Measurements from ENCODE around the gene NT5DC1. TPM values are rescaled to one million over a fixed set of nuclear protein-coding genes. Genes with fewer than 3 reads are reported as not detected.

The NT5DC1 gene
- total and polyA plus RNA-seq, 2 donors (not counting 1 experiment from before 2014, with no cell fraction given), result 26.4 to 54.8 TPM

DNA sequence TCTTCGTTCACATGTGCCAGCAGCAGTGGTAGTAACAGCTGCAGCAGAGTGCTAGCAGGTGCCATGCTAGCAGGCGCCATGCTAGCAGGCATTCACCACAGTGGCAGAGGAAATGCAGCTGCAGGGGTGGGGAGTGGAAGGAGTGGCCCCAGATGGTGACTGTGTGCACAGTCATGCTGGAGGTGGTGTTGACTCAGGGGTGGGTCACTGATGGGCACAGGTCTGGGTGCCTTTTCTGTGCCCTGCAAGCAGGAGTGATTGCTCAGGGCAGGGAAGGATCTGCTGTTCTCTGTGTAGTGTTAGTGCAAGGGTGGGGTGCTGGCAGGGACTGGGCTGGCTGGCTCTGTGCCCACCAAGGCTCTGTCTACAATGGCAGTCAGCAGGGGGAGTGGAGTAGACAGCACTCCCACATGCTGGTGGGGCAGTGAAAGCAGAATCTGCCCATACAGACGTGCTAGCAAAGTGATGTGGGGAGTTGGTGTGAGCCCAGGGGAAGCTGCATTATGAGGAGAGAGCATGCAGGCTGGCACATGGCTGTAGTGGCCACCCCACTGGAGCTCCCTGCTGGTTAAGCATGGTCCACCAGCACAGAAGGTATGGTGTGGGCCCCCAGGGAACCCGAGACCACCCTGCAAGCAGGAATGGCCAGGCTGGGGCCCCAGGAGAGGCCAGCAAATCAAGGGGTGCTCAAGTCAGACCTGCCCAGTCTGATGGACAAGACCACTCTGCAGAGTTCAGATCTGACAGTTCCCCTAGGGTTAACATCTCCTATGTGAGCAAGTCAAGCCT, 164.6 kb downstream of the NT5DC1 start:
- Histone ChIP-seq H3K27me3 (replicated peaks in 1 of 4; ENCODE audit: control extremely low read depth in 1 of 4, control insufficient read depth in 3 of 4, insufficient read depth in 4 of 4, low read length in 3 of 4) (no peaks in the 10 kb centered on the region), H3K27ac (ENCODE audit: low read length in 2 of 2) (no peak overlapping the region), H3K36me3 (replicated peaks in 1 of 2; ENCODE audit: control extremely low read depth in 1 of 2, control insufficient read depth in 1 of 2, extremely low read depth in 1 of 2, insufficient read depth in 2 of 2, low read length in 1 of 2) (peaks cover 0 to 3% of the 10 kb centered on the region in 2 experiments), H3K4me1 (ENCODE audit: control insufficient read depth in 2 of 2, insufficient read depth in 2 of 2, low read length in 2 of 2) (no peaks in the 10 kb centered on the region), H2AFZ (ENCODE audit: insufficient read depth, low read depth, low read length, poor library complexity, severe bottlenecking) (no peak overlapping the region), H3K9me3 (ENCODE audit: control extremely low read depth in 1 of 3, control insufficient read depth in 2 of 3, insufficient read depth in 1 of 3, low read length in 2 of 3) (peaks cover 0 to 6% (median 1%) of the 10 kb centered on the region in 3 donors), H3K9ac (ENCODE audit: low read length) (no peak overlapping the region), H4K20me1 (ENCODE audit: control insufficient read depth, insufficient read depth, low read length, poor library complexity, severe bottlenecking) (no peaks in the 10 kb centered on the region), H3K4me3 (ENCODE audit: control extremely low read depth in 1 of 5, extremely low read depth in 1 of 5, insufficient read depth in 1 of 5, low read depth in 2 of 5, low read length in 4 of 5) (no peak overlapping the region), H3K79me2 (ENCODE audit: control insufficient read depth, insufficient read depth, low read length) (peaks cover 27% of the 10 kb centered on the region), H3K4me2 (replicated peaks; ENCODE audit: low read depth, low read length, poor library complexity, severe bottlenecking) (no peak overlapping the region)
- ChIA-PET CTCF (no interaction called here), POLR2A (no interaction called here)
- no peak for TF ChIP-seq EZH2 (IDR thresholded peaks at IDR 0.05; ENCODE audit: borderline replicate concordance, insufficient read depth, low read depth, low read length, poor library complexity, severe bottlenecking)
- TF ChIP-seq, protein P1, sequence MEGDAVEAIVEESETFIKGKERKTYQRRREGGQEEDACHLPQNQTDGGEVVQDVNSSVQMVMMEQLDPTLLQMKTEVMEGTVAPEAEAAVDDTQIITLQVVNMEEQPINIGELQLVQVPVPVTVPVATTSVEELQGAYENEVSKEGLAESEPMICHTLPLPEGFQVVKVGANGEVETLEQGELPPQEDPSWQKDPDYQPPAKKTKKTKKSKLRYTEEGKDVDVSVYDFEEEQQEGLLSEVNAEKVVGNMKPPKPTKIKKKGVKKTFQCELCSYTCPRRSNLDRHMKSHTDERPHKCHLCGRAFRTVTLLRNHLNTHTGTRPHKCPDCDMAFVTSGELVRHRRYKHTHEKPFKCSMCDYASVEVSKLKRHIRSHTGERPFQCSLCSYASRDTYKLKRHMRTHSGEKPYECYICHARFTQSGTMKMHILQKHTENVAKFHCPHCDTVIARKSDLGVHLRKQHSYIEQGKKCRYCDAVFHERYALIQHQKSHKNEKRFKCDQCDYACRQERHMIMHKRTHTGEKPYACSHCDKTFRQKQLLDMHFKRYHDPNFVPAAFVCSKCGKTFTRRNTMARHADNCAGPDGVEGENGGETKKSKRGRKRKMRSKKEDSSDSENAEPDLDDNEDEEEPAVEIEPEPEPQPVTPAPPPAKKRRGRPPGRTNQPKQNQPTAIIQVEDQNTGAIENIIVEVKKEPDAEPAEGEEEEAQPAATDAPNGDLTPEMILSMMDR (IDR thresholded peaks at IDR 0.05), result no peak
- no peak overlapping the region for H3K4me3 Mint-ChIP-seq
- no peak overlapping the region for H3K27ac Mint-ChIP-seq
- intact Hi-C loops (cut with micrococcal nuclease), result no loop called here
- no peak for DNase-seq
- ATAC-seq (ENCODE audit: low read depth), result no peak
- H3K9me3 Mint-ChIP-seq (ENCODE audit: insufficient read depth), result peaks cover 2% of the 10 kb centered on the region
- no peaks in the 10 kb centered on the region for H3K27me3 Mint-ChIP-seq
- peaks cover 22% of the 10 kb centered on the region for H3K4me1 Mint-ChIP-seq
- WGBS (ENCODE audit: insufficient coverage), result 86% methylated on average over 4 of the region's 4 CpGs

DNA sequence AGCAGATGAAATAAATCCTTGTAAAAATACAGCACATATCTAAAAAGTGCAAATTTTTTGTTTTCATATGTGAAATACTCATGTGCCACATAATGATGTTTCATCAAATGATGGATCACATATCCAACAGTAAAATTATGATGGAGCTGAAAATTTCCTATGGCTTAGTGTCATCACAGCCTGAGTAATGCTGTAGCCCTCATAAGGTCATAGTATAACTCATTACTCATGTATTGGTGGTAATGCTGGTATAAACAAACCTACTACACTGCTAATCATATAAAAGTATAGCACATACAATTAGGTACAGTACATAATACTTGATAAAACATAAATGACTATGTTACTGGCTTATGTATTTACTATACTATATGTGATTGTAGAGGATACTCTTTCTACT, 166.2 kb downstream of the NT5DC1 start:
- H3K4me2 ChIP-seq (replicated peaks; ENCODE audit: low read depth, low read length, poor library complexity, severe bottlenecking), result no peak overlapping the region
- TF ChIP-seq EZH2 (IDR thresholded peaks at IDR 0.05; ENCODE audit: borderline replicate concordance, insufficient read depth, low read depth, low read length, poor library complexity, severe bottlenecking), result no peak
- TF ChIP-seq, protein P1 (IDR thresholded peaks at IDR 0.05), result no peak
- no peaks in the 10 kb centered on the region for H3K4me1 ChIP-seq (ENCODE audit: control insufficient read depth in 2 of 2, insufficient read depth in 2 of 2, low read length in 2 of 2)
- ATAC-seq (ENCODE audit: low read depth) (no peak), DNase-seq (no peak)
- no peaks in the 10 kb centered on the region for H3K27me3 Mint-ChIP-seq
- POLR2A ChIA-PET, result no interaction called here
- H3K9me3 Mint-ChIP-seq (ENCODE audit: insufficient read depth), result peaks cover 2% of the 10 kb centered on the region
- no peaks in the 10 kb centered on the region for H4K20me1 ChIP-seq (ENCODE audit: control insufficient read depth, insufficient read depth, low read length, poor library complexity, severe bottlenecking)
- H3K9ac ChIP-seq (ENCODE audit: low read length), result no peak overlapping the region
- H3K27ac Mint-ChIP-seq, result no peak overlapping the region
- no peak overlapping the region for H3K4me3 Mint-ChIP-seq
- intact Hi-C loops (cut with micrococcal nuclease), result no loop called here
- H3K9me3 ChIP-seq (ENCODE audit: control extremely low read depth in 1 of 3, control insufficient read depth in 2 of 3, insufficient read depth in 1 of 3, low read length in 2 of 3), result peaks cover 0 to 6% (median 1%) of the 10 kb centered on the region in 3 donors
- H3K27me3 ChIP-seq (replicated peaks in 1 of 4; ENCODE audit: control extremely low read depth in 1 of 4, control insufficient read depth in 3 of 4, insufficient read depth in 4 of 4, low read length in 3 of 4), result no peaks in the 10 kb centered on the region
- CTCF ChIA-PET, result interaction anchor here (0.9 to 6.0 kb wide), 6 partner anchors 22 to 297 kb away, joined by 3 to 52 read pairs (median 18); no protein-coding TSS in a partner anchor
- no peak overlapping the region for H3K4me3 ChIP-seq (ENCODE audit: control extremely low read depth in 1 of 5, extremely low read depth in 1 of 5, insufficient read depth in 1 of 5, low read depth in 2 of 5, low read length in 4 of 5)
- peaks cover 12% of the 10 kb centered on the region for H3K4me1 Mint-ChIP-seq
- no peak overlapping the region for H3K27ac ChIP-seq (ENCODE audit: low read length in 2 of 2)
- peaks cover 27% of the 10 kb centered on the region for H3K79me2 ChIP-seq (ENCODE audit: control insufficient read depth, insufficient read depth, low read length)
- H3K36me3 ChIP-seq (replicated peaks in 1 of 2; ENCODE audit: control extremely low read depth in 1 of 2, control insufficient read depth in 1 of 2, extremely low read depth in 1 of 2, insufficient read depth in 2 of 2, low read length in 1 of 2), result peaks cover 0 to 3% of the 10 kb centered on the region in 2 experiments
- no peak overlapping the region for H2AFZ ChIP-seq (ENCODE audit: insufficient read depth, low read depth, low read length, poor library complexity, severe bottlenecking)
